HEK293 (cell line): ENCODE measurements around the gene CTCF.

Source experiments
- CTCF ChIA-PET: fragments of 350-600 bp; formaldehyde crosslinking; extraction: SDS; loops from one replicate; lab custom pipeline; 2021; ENCODE audit warnings: antibody characterized with exemption; lab: Yijun Ruan, JAX
- POLR2A ChIA-PET: fragments of 300-600 bp; formaldehyde crosslinking; extraction: SDS; loops from one replicate; lab custom pipeline; 2020; ENCODE audit warnings: antibody characterized with exemption, inconsistent platforms; lab: Yijun Ruan, JAX
- H3K27ac ChIP-seq: fragments of 200-500 bp; sonication (Bioruptor generic); 2 replicates; pipeline ENCODE4 v1.5.1; 2014; ENCODE audit warnings: low read depth, low read length, control low read depth, inconsistent platforms; ENCODE audit errors: extremely low read depth
- H3K36me3 ChIP-seq, 2 experiments: fragments of 200-500 bp in 1 of 2; sonication (Bioruptor generic) in 1 of 2; 1 replicate in 1 of 2; 2 replicates in 1 of 2; pipeline ENCODE4 v1.5.1; 2014 to 2017; ENCODE audit warnings: inconsistent platforms in 2 of 2, low read length in 2 of 2; ENCODE audit not compliant: control insufficient read depth in 2 of 2, insufficient read depth in 1 of 2
- H3K4me1 ChIP-seq: fragments of 200-500 bp; sonication (Bioruptor generic); 2 replicates; pipeline ENCODE4 v1.5.1; 2014; ENCODE audit warnings: mild to moderate bottlenecking, low read length, inconsistent platforms; ENCODE audit not compliant: control insufficient read depth, insufficient read depth
- H3K4me3 ChIP-seq: 2 replicates; pipeline ENCODE4 v1.5.1; 2011; ENCODE audit warnings: low read depth, mild to moderate bottlenecking, control low read depth, low read length, moderate library complexity
- H3K9me3 ChIP-seq: fragments of 200-500 bp; sonication (Bioruptor generic); 2 replicates; pipeline ENCODE4 v1.5.1; 2014; ENCODE audit warnings: low read depth, low read length, inconsistent platforms; ENCODE audit not compliant: control insufficient read depth, insufficient read depth
- CTCF ChIP-seq: fragments of 450-650 bp; formaldehyde crosslinking; IDR thresholded peaks from 2 replicates; pipeline ENCODE4 v1.5.1; 2016; ENCODE audit warnings: missing biosample characterization, missing genetic modification characterization
- FEZF1 ChIP-seq: fragments of 450-650 bp; formaldehyde crosslinking; IDR thresholded peaks from 2 replicates; pipeline ENCODE4 v1.5.1; 2016; ENCODE audit warnings: missing biosample characterization, missing genetic modification characterization
- HIC1 ChIP-seq: fragments of 450-650 bp; formaldehyde crosslinking; IDR thresholded peaks from 2 replicates; pipeline ENCODE4 v1.5.1; 2016; ENCODE audit warnings: missing biosample characterization, missing genetic modification characterization
- KLF1 ChIP-seq: fragments of 450-650 bp; formaldehyde crosslinking; IDR thresholded peaks from 2 replicates; pipeline ENCODE4 v1.5.1; 2016; ENCODE audit warnings: missing biosample characterization, missing genetic modification characterization
- MYNN ChIP-seq: fragments of 450-650 bp; formaldehyde crosslinking; IDR thresholded peaks from 2 replicates; pipeline ENCODE4 v1.5.1; 2016; ENCODE audit warnings: missing biosample characterization, missing genetic modification characterization, borderline replicate concordance
- RBAK ChIP-seq: fragments of 450-650 bp; formaldehyde crosslinking; IDR thresholded peaks from 2 replicates; pipeline ENCODE4 v1.5.1; 2016; ENCODE audit warnings: missing biosample characterization, missing genetic modification characterization
- SP2 ChIP-seq: fragments of 450-650 bp; formaldehyde crosslinking; IDR thresholded peaks from 2 replicates; pipeline ENCODE4 v1.5.1; 2016; ENCODE audit warnings: missing biosample characterization, missing genetic modification characterization
- ZBTB6 ChIP-seq: fragments of 450-650 bp; formaldehyde crosslinking; IDR thresholded peaks from 2 replicates; pipeline ENCODE4 v1.5.1; 2017; ENCODE audit warnings: missing biosample characterization, missing genetic modification characterization
- ZFP41 ChIP-seq: fragments of 450-650 bp; formaldehyde crosslinking; IDR thresholded peaks from 2 replicates; pipeline ENCODE4 v1.5.1; 2016; ENCODE audit warnings: missing biosample characterization, missing genetic modification characterization, borderline replicate concordance
- ZNF148 ChIP-seq: fragments of 450-650 bp; formaldehyde crosslinking; IDR thresholded peaks from 2 replicates; pipeline ENCODE4 v1.5.0; 2017; ENCODE audit warnings: missing biosample characterization, missing genetic modification characterization, borderline replicate concordance
- ZNF248 ChIP-seq: fragments of 450-650 bp; formaldehyde crosslinking; IDR thresholded peaks from 2 replicates; pipeline ENCODE4 v1.5.1; 2017; ENCODE audit warnings: missing biosample characterization, missing genetic modification characterization
- ZNF302 ChIP-seq: fragments of 450-650 bp; formaldehyde crosslinking; IDR thresholded peaks from 2 replicates; pipeline ENCODE4 v1.5.1; 2016; ENCODE audit warnings: missing biosample characterization, missing genetic modification characterization, low read depth
- ZNF488 ChIP-seq: fragments of 450-650 bp; formaldehyde crosslinking; IDR thresholded peaks from 2 replicates; pipeline ENCODE4 v1.5.1; 2016; ENCODE audit warnings: missing biosample characterization, missing genetic modification characterization
- ZNF518A ChIP-seq: fragments of 450-650 bp; formaldehyde crosslinking; conservative IDR thresholded peaks from 2 replicates; pipeline ENCODE4 v1.5.1; 2016; ENCODE audit warnings: low read depth, missing biosample characterization, missing genetic modification characterization
- ZNF529 ChIP-seq: fragments of 450-650 bp; formaldehyde crosslinking; IDR thresholded peaks from 2 replicates; pipeline ENCODE4 v1.5.1; 2017; ENCODE audit warnings: missing genetic modification characterization, missing biosample characterization; ENCODE audit not compliant: insufficient replicate concordance
- ZNF530 ChIP-seq: fragments of 450-650 bp; formaldehyde crosslinking; IDR thresholded peaks from 2 replicates; pipeline ENCODE4 v1.5.1; 2016; ENCODE audit warnings: low read depth, missing biosample characterization, missing genetic modification characterization
- ZNF629 ChIP-seq: fragments of 450-650 bp; formaldehyde crosslinking; IDR thresholded peaks from 2 replicates; pipeline ENCODE4 v1.5.1; 2017; ENCODE audit warnings: missing biosample characterization, missing genetic modification characterization
- ZNF660 ChIP-seq: fragments of 450-650 bp; IDR thresholded peaks from 2 replicates; pipeline ENCODE4 v1.5.1; 2018; ENCODE audit warnings: missing biosample characterization, mild to moderate bottlenecking, missing genetic modification characterization
- ZNF664 ChIP-seq: fragments of 450-650 bp; formaldehyde crosslinking; IDR thresholded peaks from 2 replicates; pipeline ENCODE4 v1.5.1; 2016; ENCODE audit warnings: missing biosample characterization, missing genetic modification characterization
- ZNF701 ChIP-seq: fragments of 450-650 bp; formaldehyde crosslinking; IDR thresholded peaks from 2 replicates; pipeline ENCODE4 v1.5.1; 2016; ENCODE audit warnings: missing biosample characterization, missing genetic modification characterization
- ZNF777 ChIP-seq: fragments of 450-650 bp; formaldehyde crosslinking; IDR thresholded peaks from 2 replicates; pipeline ENCODE4 v1.5.1; 2017; ENCODE audit warnings: missing biosample characterization, missing genetic modification characterization, borderline replicate concordance
- ZNF830 ChIP-seq: fragments of 450-650 bp; IDR thresholded peaks from 2 replicates; pipeline ENCODE4 v1.5.0; 2018; ENCODE audit warnings: missing biosample characterization, missing genetic modification characterization, low read depth, mild to moderate bottlenecking, moderate library complexity
- ZSCAN16 ChIP-seq: fragments of 450-650 bp; formaldehyde crosslinking; IDR thresholded peaks from 2 replicates; pipeline ENCODE4 v1.5.1; 2016; ENCODE audit warnings: missing biosample characterization, missing genetic modification characterization

Gene CTCF

GRCh38 chr16:67674851-67675578 lies 112.7 kb downstream of the CTCF start (continued):
- no peak for TF ChIP-seq ZNF148 (tag by site-specific recombination)
- no peak for TF ChIP-seq MYNN (tag by site-specific recombination)
- no peak for TF ChIP-seq ZNF248 (tag by site-specific recombination)
- no peak for TF ChIP-seq ZNF777 (tag by site-specific recombination)

- CTCF ChIA-PET, result no interaction called here
- Histone ChIP-seq H3K9me3 (no peaks in the 10 kb centered on the region), H3K36me3 (peaks cover 0 to 20% of the 10 kb centered on the region in 2 experiments; a peak in 1 of 3 replicates), H3K4me3 (no peak overlapping the region), H3K27ac (no peak overlapping the region), H3K4me1 (0 out of 2 replicates have a peak, but pooled peaks cover 3% of the 10 kb centered on the region)
- POLR2A ChIA-PET, result no interaction called here
- TF ChIP-seq FEZF1 (tag by site-specific recombination), result no peak
- TF ChIP-seq ZNF664 (tag by site-specific recombination), result no peak
- no peak for TF ChIP-seq SP2 (tag by site-specific recombination)
- no peak for TF ChIP-seq ZNF660 (tag by site-specific recombination)
- no peak for TF ChIP-seq KLF1 (tag by site-specific recombination)
- no peak for TF ChIP-seq ZBTB6
- no peak for TF ChIP-seq ZNF830 (tag by site-specific recombination)
- TF ChIP-seq ZNF629 (tag by site-specific recombination), result no peak
- no peak for TF ChIP-seq ZNF518A (tag by site-specific recombination)
- TF ChIP-seq ZNF529 (tag by site-specific recombination), result no peak
- TF ChIP-seq ZNF488 (tag by site-specific recombination), result no peak
- no peak for TF ChIP-seq HIC1 (tag by site-specific recombination)
- TF ChIP-seq ZNF530 (tag by site-specific recombination), result no peak
- no peak for TF ChIP-seq RBAK (tag by site-specific recombination)
- no peak for TF ChIP-seq ZNF701 (tag by site-specific recombination)
- TF ChIP-seq CTCF (tag by site-specific recombination), result no peak
- TF ChIP-seq ZFP41 (tag by site-specific recombination), result no peak
- TF ChIP-seq ZSCAN16 (tag by site-specific recombination), result no peak
- no peak for TF ChIP-seq ZNF302 (tag by site-specific recombination)
Observed at GRCh38 chr16:67675579-67675935, 113.2 kb downstream of the CTCF start.
